Heart right ventricle (tissue), 16 donors: ENCODE results near the gene CAPRIN2. TPM values are rescaled to one million over a fixed set of nuclear protein-coding genes. Genes with fewer than 3 reads are reported as not detected.

Experiments
- ATAC-seq, 8 donors: fragments of 200-7000 bp; cut with Tn5 transposase; one replicate each; pipeline ENCODE4 v1.9.1; 2020; ENCODE audit warnings: mild to moderate bottlenecking in 8 of 8, moderate library complexity in 8 of 8, moderate number of reproducible peaks in 1 of 8
- DNase-seq, 2 donors: peaks; one replicate each; pipeline ENCODE4 v3.0.0-alpha.2; 2020
- H3K27ac ChIP-seq, 10 donors: fragments of 200-600 bp; sonication (generic) in 2 of 10; one replicate each; pipeline versions ENCODE4 v1.5.0 to v1.8.0; 2020 to 2022; ENCODE audit warnings: mild to moderate bottlenecking in 3 of 10
- H3K27me3 ChIP-seq, 7 donors: fragments of 200-600 bp; one replicate each; pipeline ENCODE4 v1.8.0; 2021 to 2022; ENCODE audit warnings: mild to moderate bottlenecking in 2 of 7
- H3K36me3 ChIP-seq, 9 donors: fragments of 200-600 bp; sonication (generic) in 1 of 9; one replicate each; pipeline versions ENCODE4 v1.5.0 to v1.8.0; 2020 to 2022; ENCODE audit warnings: mild to moderate bottlenecking in 2 of 9
- H3K4me1 ChIP-seq, 9 donors: fragments of 200-600 bp; sonication (generic) in 1 of 9; one replicate each; pipeline versions ENCODE4 v1.5.0 to v1.8.0; 2020 to 2022; ENCODE audit warnings: mild to moderate bottlenecking in 4 of 9
- H3K4me3 ChIP-seq, 10 donors: fragments of 200-600 bp; sonication (generic) in 2 of 10; one replicate each; pipeline versions ENCODE4 v1.5.0 to v1.8.0; 2020 to 2022; ENCODE audit warnings: mild to moderate bottlenecking in 7 of 10, moderate library complexity in 2 of 10
- H3K9me3 ChIP-seq, 11 donors: fragments of 200-600 bp in 10 of 11; sonication (generic) in 2 of 11; one replicate each; pipeline versions ENCODE4 v1.5.0 to v1.8.0; 2013 to 2022; ENCODE audit warnings: mild to moderate bottlenecking in 2 of 11, control low read depth in 1 of 11, moderate library complexity in 1 of 11
- WGBS, 2 donors: extraction: QIAGEN DNeasy Blood & Tissue Kit; methylation state at CpG; one replicate each; pipeline ENCODE4 v1.1.7; 2013; ENCODE audit warnings: inconsistent platforms in 1 of 2; 5-methylcytosine and 5-hydroxymethylcytosine counted together
- intact Hi-C, 10 donors: fragments of 100-400 bp; cut with DNase I; formaldehyde crosslinking; loops; one replicate each; pipeline versions ENCODE4 v1.11.1 to v1.14.2; 2022
- long read RNA-seq, 3 donors: library from polyadenylated mRNA; unstranded; transcript quantifications; one replicate each; pipeline ENCODE4 v2.0.0, GENCODE V29; 2020 to 2021
- polyA plus RNA-seq, 2 donors: library from polyadenylated mRNA; stranded (reverse); fragments of 200-250 nt; gene quantifications; one replicate each; pipeline ENCODE4 v1.2.3, GENCODE V29; 2013
- total RNA-seq, 10 donors: library from RNA; stranded (reverse); fragmentation: NEBNext Ultra II Directional in 3 of 10; extraction: Animal tissue kit (Norgen Biotek cat#: 25700) in 3 of 10; gene quantifications; one replicate each; pipeline versions ENCODE4 v1.2.1 to v1.2.4, GENCODE V29; 2021 to 2023
- TF ChIP-seq, protein P1 (sequence below), 9 donors: fragments of 200-600 bp; sonication (generic) in 2 of 9; IDR thresholded peaks; one replicate each; pipeline versions ENCODE4 v1.5.0 to v1.8.0; 2021 to 2022; ENCODE audit warnings: antibody characterized with exemption in 9 of 9, mild to moderate bottlenecking in 5 of 9, moderate library complexity in 1 of 9
- donor health status: Arrhythmogenic right ventricular cardiomyopathy.
- donor health status: ischemic (EF 13 %, LVEDD 7.1; RV severe dilation, severe dysfunction).
- donor health status: healthy with polysubstance abuse.
- donor health status: DM: no; HTN: yes; CAD: no.
- donor health status: DM: no; HTN: no; CAD: no.
- donor health status: ischemic (EF 25% LVEDD 6.9; RV normal size, moderate dysfunction).
- donor health status: ischemic (EF 25% LVEDD 5.7; RV mildly dilated, moderate dysfunction).
- donor health status: healthy.
- donor health status: DM: yes; HTN: yes; CAD: no.
- donor health status: Ischemic cardiomyopathy.
- donor health status: ischemic (EF 35%, LVEDD 5.7; RV mildly dilated, moderate dysfunction).
- donor health status: nonischemic (EF 11% LVEDD 7.7; RV severe dilation, severe dysfunction).
- donor health status: DM: yes; HTN: yes; CAD: no.
- donor health status: PGD.
- donor health status: ischemic (EF 29% LVEDD 5.4; RV normal size, mild dysfunction).
- donor health status: nonischemic (EF 23%, LVEDD 6.1; RV moderate dilation, normal function).

CAPRIN2 gene, protein sequence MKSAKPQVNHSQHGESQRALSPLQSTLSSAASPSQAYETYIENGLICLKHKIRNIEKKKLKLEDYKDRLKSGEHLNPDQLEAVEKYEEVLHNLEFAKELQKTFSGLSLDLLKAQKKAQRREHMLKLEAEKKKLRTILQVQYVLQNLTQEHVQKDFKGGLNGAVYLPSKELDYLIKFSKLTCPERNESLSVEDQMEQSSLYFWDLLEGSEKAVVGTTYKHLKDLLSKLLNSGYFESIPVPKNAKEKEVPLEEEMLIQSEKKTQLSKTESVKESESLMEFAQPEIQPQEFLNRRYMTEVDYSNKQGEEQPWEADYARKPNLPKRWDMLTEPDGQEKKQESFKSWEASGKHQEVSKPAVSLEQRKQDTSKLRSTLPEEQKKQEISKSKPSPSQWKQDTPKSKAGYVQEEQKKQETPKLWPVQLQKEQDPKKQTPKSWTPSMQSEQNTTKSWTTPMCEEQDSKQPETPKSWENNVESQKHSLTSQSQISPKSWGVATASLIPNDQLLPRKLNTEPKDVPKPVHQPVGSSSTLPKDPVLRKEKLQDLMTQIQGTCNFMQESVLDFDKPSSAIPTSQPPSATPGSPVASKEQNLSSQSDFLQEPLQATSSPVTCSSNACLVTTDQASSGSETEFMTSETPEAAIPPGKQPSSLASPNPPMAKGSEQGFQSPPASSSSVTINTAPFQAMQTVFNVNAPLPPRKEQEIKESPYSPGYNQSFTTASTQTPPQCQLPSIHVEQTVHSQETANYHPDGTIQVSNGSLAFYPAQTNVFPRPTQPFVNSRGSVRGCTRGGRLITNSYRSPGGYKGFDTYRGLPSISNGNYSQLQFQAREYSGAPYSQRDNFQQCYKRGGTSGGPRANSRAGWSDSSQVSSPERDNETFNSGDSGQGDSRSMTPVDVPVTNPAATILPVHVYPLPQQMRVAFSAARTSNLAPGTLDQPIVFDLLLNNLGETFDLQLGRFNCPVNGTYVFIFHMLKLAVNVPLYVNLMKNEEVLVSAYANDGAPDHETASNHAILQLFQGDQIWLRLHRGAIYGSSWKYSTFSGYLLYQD
- total RNA-seq (10 to 100 TPM; 22.2 to 33.0 (median 28.9) TPM), polyA plus RNA-seq (10 to 100 TPM; 10.4 to 20.6 TPM)
- long read RNA-seq, donor 1, partial matches to known transcripts, result 7 of 23 reads
- long read RNA-seq, donor 1, other reads (novel, unspliced or antisense), result 16 of 23 reads
- long read RNA-seq, donor 2, partial matches to known transcripts, result 5 of 19 reads
- long read RNA-seq, donor 2, other reads (novel, unspliced or antisense), result 14 of 19 reads
- long read RNA-seq, donor 3, partial matches to known transcripts, result 7 of 28 reads
- long read RNA-seq, donor 3, other reads (novel, unspliced or antisense), result 21 of 28 reads

DNA sequence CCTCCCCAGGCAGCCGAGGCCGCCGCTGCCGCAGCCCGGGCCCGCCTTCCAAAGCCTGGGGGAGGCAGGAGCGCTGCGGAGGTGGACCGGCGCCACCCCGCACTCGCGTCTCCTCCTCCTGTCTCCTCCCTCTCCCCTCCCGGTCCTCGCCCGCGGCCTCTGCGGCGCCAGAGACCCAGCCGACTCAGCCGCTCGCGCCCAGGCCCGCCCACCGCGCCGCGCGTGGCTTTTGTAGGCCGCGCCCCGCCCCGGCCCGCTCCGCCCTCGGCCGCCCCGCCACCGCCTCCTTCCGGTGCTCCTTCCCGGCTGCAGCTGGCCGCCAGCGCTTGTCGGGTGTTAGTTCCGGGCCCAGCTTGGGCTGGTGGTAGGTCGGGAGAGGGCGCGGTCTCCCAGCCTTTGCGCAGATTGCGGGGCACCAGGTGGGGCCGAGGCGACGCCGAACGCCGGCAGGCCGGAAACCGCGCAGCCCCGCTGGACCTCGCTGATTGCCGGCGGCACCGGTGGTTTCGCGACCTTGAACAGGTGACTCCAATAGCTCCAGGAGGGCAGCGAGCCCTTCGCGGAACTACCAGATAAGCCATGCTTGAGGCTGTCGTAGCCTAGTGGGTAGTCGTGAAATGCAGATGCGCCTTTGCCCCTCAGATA, at the start of gene CAPRIN2:
TSS of gene CAPRIN2 (minus strand) at position 202 of the 645 bp plus-strand sequence. CDS start 1,431 bp downstream, outside the sequence.
- Histone ChIP-seq H3K27me3 (no peaks in the 10 kb centered on the region), H3K9me3 (no peaks in the 10 kb centered on the region), H3K4me1 (peaks cover 5 to 36% (median 22%) of the 10 kb centered on the region in 9 donors), H3K4me3 (peak within 1 kb of the TSS; percentile 55 to 94 (median 82)), H3K36me3 (peaks cover 0 to 8% (median 0%) of the 10 kb centered on the region in 9 donors), H3K27ac (peak within 1 kb of the TSS; percentile 47 to 92 (median 84))
- DNase-seq, result peak; percentile 94 to 98
- peak; percentile 97 to 100 (median 99) for ATAC-seq
- WGBS, 2 donors, result 0 to 1% methylated on average over 51 to 72 of the region's 72 CpGs
- intact Hi-C loops, result loop anchor here in 8 of 10 donors (2.0 to 10.0 kb wide), 7 partner anchors 37 to 63 kb away; partner anchors contain the start of gene IPO8 (in 5 of the 8)
- TF ChIP-seq, protein P1, sequence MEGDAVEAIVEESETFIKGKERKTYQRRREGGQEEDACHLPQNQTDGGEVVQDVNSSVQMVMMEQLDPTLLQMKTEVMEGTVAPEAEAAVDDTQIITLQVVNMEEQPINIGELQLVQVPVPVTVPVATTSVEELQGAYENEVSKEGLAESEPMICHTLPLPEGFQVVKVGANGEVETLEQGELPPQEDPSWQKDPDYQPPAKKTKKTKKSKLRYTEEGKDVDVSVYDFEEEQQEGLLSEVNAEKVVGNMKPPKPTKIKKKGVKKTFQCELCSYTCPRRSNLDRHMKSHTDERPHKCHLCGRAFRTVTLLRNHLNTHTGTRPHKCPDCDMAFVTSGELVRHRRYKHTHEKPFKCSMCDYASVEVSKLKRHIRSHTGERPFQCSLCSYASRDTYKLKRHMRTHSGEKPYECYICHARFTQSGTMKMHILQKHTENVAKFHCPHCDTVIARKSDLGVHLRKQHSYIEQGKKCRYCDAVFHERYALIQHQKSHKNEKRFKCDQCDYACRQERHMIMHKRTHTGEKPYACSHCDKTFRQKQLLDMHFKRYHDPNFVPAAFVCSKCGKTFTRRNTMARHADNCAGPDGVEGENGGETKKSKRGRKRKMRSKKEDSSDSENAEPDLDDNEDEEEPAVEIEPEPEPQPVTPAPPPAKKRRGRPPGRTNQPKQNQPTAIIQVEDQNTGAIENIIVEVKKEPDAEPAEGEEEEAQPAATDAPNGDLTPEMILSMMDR (IDR thresholded peaks at IDR 0.05), result peak in 8 of 9 donors; percentile 14 to 70 (median 44)

DNA sequence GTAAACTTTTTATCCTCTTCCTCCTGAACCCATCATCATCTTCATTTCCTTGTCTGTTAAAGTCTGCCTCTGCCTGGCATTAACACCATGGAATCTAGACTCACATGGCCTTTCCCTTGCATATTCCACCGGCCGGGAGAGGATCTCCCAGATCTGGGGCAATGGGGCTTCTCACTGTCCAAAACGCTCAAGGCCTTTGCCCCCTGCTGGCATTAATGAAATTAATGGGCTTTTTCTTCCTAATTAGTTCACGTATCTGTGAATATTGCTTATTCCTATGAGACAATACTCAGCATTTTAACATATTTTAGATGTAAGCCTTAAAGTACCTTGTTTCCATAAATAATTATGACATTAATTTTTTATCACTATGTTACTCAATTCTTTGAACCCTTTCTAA, 42.9 kb upstream of the CAPRIN2 start:
- no peaks in the 10 kb centered on the region for H3K36me3 ChIP-seq
- H3K4me3 ChIP-seq, result no peak overlapping the region
- peaks cover 4 to 28% (median 16%) of the 10 kb centered on the region in 9 donors for H3K4me1 ChIP-seq
- intact Hi-C loops, result loop anchor here in 5 of 10 donors (5.0 to 10.0 kb wide), 3 partner anchors 40 to 103 kb away; partner anchors contain the start of genes CAPRIN2 (in 1 of the 5) and IPO8 (in 1 of the 5)
- H3K27me3 ChIP-seq, result peaks cover 0 to 37% (median 0%) of the 10 kb centered on the region in 7 donors
- WGBS, 2 donors, result 91% methylated on average over 4 of the region's 4 CpGs
- no peak for ATAC-seq
- no peak overlapping the region for H3K27ac ChIP-seq
- H3K9me3 ChIP-seq, result no peaks in the 10 kb centered on the region
- DNase-seq, result no peak
- TF ChIP-seq, protein P1 (IDR thresholded peaks at IDR 0.05), result no peak

DNA sequence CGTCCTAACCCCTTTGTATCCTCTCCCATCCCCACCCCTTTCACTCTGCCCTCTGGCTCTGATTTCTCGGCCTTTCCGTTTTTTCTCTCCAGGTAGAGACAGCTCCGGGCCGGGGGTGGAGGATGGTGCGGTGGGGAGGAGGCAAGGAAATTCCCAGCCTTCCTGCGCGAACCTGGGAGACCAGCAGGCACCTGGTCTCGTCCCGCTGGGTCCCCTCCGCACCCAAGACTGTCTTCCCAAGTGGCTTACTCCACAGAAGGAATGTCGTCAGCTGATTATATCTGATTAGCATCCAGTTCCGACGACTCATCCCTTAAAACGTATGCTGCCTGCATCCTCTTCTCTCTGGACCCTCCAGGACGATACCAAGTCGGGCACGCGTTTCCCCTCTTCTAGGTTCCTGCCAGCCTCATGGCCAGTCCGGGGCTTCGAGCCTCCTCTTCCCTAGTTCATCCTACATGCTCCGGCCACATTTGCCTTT, 42.2 kb upstream of the CAPRIN2 start:
- Histone ChIP-seq H3K27me3 (peaks cover 0 to 37% (median 0%) of the 10 kb centered on the region in 7 donors), H3K4me1 (peaks cover 4 to 28% (median 16%) of the 10 kb centered on the region in 9 donors), H3K36me3 (no peaks in the 10 kb centered on the region), H3K9me3 (no peaks in the 10 kb centered on the region), H3K27ac (peak overlapping the region in 1 of 10 donors; percentile 91), H3K4me3 (peak overlapping the region; percentile 51 to 74 (median 66))
- ATAC-seq, result no peak
- WGBS, 2 donors, result 13 to 16% methylated on average over 22 of the region's 22 CpGs
- DNase-seq, result no peak
- TF ChIP-seq, protein P1 (IDR thresholded peaks at IDR 0.05), result no peak
- intact Hi-C loops, result loop anchor here in 5 of 10 donors (5.0 to 10.0 kb wide), 3 partner anchors 40 to 102 kb away; partner anchors contain the start of genes CAPRIN2 (in 1 of the 5) and IPO8 (in 1 of the 5)
